ENCODE data around the gene SFTA2. TPM values are rescaled to one million over a fixed set of nuclear protein-coding genes. Genes with fewer than 3 reads are reported as not detected.

The SFTA2 gene
- total and polyA plus RNA-seq, 2 donors (not counting 1 experiment from before 2014, with no cell fraction given) = not detected

- ATAC-seq (ENCODE audit: low read depth) = no peak
- Histone ChIP-seq H3K36me3 (replicated peaks in 1 of 2; ENCODE audit: control extremely low read depth in 1 of 2, control insufficient read depth in 1 of 2, extremely low read depth in 1 of 2, insufficient read depth in 2 of 2, low read length in 1 of 2) (peaks cover 2 to 59% of the 10 kb centered on the region in 2 experiments), H3K9me3 (ENCODE audit: control extremely low read depth in 1 of 3, control insufficient read depth in 2 of 3, insufficient read depth in 1 of 3, low read length in 2 of 3) (no peaks in the 10 kb centered on the region)
Observed at GRCh38 chr6:30917487-30917886, 14.5 kb downstream of the SFTA2 start.

DNA sequence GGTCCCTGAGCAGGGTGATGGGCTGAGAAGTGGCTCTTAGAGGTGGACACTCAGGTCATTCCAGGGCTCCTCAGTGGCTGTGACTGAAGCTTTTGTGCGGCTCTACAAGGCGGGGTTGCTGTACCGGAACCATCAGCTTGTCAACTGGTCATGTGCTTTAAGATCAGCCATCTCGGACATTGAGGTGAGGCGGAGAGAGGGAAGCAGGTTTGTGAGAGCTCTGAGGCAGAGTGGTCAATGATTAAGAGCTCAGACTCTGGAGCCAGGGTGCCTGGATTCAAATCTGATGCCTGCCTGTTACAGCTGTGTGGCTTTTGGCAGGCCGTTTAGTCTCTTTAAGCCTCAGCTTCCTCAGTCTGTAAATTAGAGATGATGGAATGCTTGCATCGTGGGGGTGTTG, 14.9 kb downstream of the SFTA2 start:
- H3K4me2 ChIP-seq (replicated peaks; ENCODE audit: low read depth, low read length, poor library complexity, severe bottlenecking) = no peak overlapping the region
- Mint-ChIP-seq H3K4me1 (peaks cover 24% of the 10 kb centered on the region), H3K4me3 (no peak overlapping the region), H3K27me3 (no peaks in the 10 kb centered on the region), H3K9me3 (ENCODE audit: insufficient read depth) (no peaks in the 10 kb centered on the region), H3K27ac (no peak overlapping the region)
- ATAC-seq (ENCODE audit: low read depth) = no peak
- intact Hi-C loops (cut with micrococcal nuclease) = no loop called here
- no peak overlapping the region for H3K9ac ChIP-seq (ENCODE audit: low read length)
- no peaks in the 10 kb centered on the region for H3K79me2 ChIP-seq (ENCODE audit: control insufficient read depth, insufficient read depth, low read length)
- H3K27me3 ChIP-seq (replicated peaks in 1 of 4; ENCODE audit: control extremely low read depth in 1 of 4, control insufficient read depth in 3 of 4, insufficient read depth in 4 of 4, low read length in 3 of 4) = no peaks in the 10 kb centered on the region
- H3K9me3 ChIP-seq (ENCODE audit: control extremely low read depth in 1 of 3, control insufficient read depth in 2 of 3, insufficient read depth in 1 of 3, low read length in 2 of 3) = no peaks in the 10 kb centered on the region
- POLR2A ChIA-PET = no interaction called here
- CTCF ChIA-PET = interaction anchor here (1.0 to 6.1 kb wide), 6 partner anchors 88 to 170 kb away, joined by 3 to 68 read pairs (median 8); no protein-coding TSS in a partner anchor
- no peak overlapping the region for H3K27ac ChIP-seq (ENCODE audit: low read length in 2 of 2)
- no peaks in the 10 kb centered on the region for H4K20me1 ChIP-seq (ENCODE audit: control insufficient read depth, insufficient read depth, low read length, poor library complexity, severe bottlenecking)
- H3K4me1 ChIP-seq (ENCODE audit: control insufficient read depth in 2 of 2, insufficient read depth in 2 of 2, low read length in 2 of 2) = peaks cover 11 to 20% of the 10 kb centered on the region in 2 donors
- 95% methylated on average over 7 of the region's 7 CpGs for WGBS (ENCODE audit: insufficient coverage)
- TF ChIP-seq EZH2 (IDR thresholded peaks at IDR 0.05; ENCODE audit: borderline replicate concordance, insufficient read depth, low read depth, low read length, poor library complexity, severe bottlenecking) (no peak), CTCF (IDR thresholded peaks at IDR 0.05) (no peak)
- no peak overlapping the region for H2AFZ ChIP-seq (ENCODE audit: insufficient read depth, low read depth, low read length, poor library complexity, severe bottlenecking)
- no peak for DNase-seq
- H3K36me3 ChIP-seq (replicated peaks in 1 of 2; ENCODE audit: control extremely low read depth in 1 of 2, control insufficient read depth in 1 of 2, extremely low read depth in 1 of 2, insufficient read depth in 2 of 2, low read length in 1 of 2) = peaks cover 2 to 59% of the 10 kb centered on the region in 2 experiments
- H3K4me3 ChIP-seq (ENCODE audit: control extremely low read depth in 1 of 5, extremely low read depth in 1 of 5, insufficient read depth in 1 of 5, low read depth in 2 of 5, low read length in 4 of 5) = no peak overlapping the region

More at GRCh38 chr6:30917487-30917886, 14.5 kb downstream of the SFTA2 start:
- H3K4me3 ChIP-seq (ENCODE audit: control extremely low read depth in 1 of 5, extremely low read depth in 1 of 5, insufficient read depth in 1 of 5, low read depth in 2 of 5, low read length in 4 of 5) = no peak overlapping the region
- Mint-ChIP-seq H3K27me3 (no peaks in the 10 kb centered on the region), H3K4me1 (peaks cover 24% of the 10 kb centered on the region), H3K27ac (no peak overlapping the region), H3K9me3 (ENCODE audit: insufficient read depth) (no peaks in the 10 kb centered on the region), H3K4me3 (no peak overlapping the region)
- H3K27me3 ChIP-seq (replicated peaks in 1 of 4; ENCODE audit: control extremely low read depth in 1 of 4, control insufficient read depth in 3 of 4, insufficient read depth in 4 of 4, low read length in 3 of 4) = no peaks in the 10 kb centered on the region
- H3K4me2 ChIP-seq (replicated peaks; ENCODE audit: low read depth, low read length, poor library complexity, severe bottlenecking) = no peak overlapping the region
- ChIA-PET CTCF (interaction anchor here (1.0 to 6.1 kb wide), 5 partner anchors 89 to 170 kb away, joined by 3 to 68 read pairs (median 12); no protein-coding TSS in a partner anchor), POLR2A (no interaction called here)
- no peaks in the 10 kb centered on the region for H3K79me2 ChIP-seq (ENCODE audit: control insufficient read depth, insufficient read depth, low read length)
- H3K27ac ChIP-seq (ENCODE audit: low read length in 2 of 2) = no peak overlapping the region
- no peaks in the 10 kb centered on the region for H4K20me1 ChIP-seq (ENCODE audit: control insufficient read depth, insufficient read depth, low read length, poor library complexity, severe bottlenecking)
- peaks cover 11 to 20% of the 10 kb centered on the region in 2 donors for H3K4me1 ChIP-seq (ENCODE audit: control insufficient read depth in 2 of 2, insufficient read depth in 2 of 2, low read length in 2 of 2)
- TF ChIP-seq EZH2 (IDR thresholded peaks at IDR 0.05; ENCODE audit: borderline replicate concordance, insufficient read depth, low read depth, low read length, poor library complexity, severe bottlenecking) (no peak), CTCF (IDR thresholded peaks at IDR 0.05) (no peak)
- intact Hi-C loops (cut with micrococcal nuclease) = no loop called here
- no peak overlapping the region for H3K9ac ChIP-seq (ENCODE audit: low read length)
- WGBS (ENCODE audit: insufficient coverage) = 96% methylated on average over 8 of the region's 8 CpGs
- no peak overlapping the region for H2AFZ ChIP-seq (ENCODE audit: insufficient read depth, low read depth, low read length, poor library complexity, severe bottlenecking)
- no peak for DNase-seq

All from B cell (primary cell).